ENCODE measurements around the gene ATP6V1C2.

The ATP6V1C2 gene, protein sequence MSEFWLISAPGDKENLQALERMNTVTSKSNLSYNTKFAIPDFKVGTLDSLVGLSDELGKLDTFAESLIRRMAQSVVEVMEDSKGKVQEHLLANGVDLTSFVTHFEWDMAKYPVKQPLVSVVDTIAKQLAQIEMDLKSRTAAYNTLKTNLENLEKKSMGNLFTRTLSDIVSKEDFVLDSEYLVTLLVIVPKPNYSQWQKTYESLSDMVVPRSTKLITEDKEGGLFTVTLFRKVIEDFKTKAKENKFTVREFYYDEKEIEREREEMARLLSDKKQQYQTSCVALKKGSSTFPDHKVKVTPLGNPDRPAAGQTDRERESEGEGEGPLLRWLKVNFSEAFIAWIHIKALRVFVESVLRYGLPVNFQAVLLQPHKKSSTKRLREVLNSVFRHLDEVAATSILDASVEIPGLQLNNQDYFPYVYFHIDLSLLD

GRCh38 chr2:10721396-10722251 is at the start of gene ATP6V1C2:
Gene ATP6V1C2, plus strand, starts transcription at chr2:10721630. Its CDS starts 1,220 bp downstream, at chr2:10722850.
- DNase-seq (ENCODE audit: low spot score) = peak; percentile 60

- no peak for DNase-seq (ENCODE audit: low spot score)
Observed at GRCh38 chr2:10675131-10675530, 46.3 kb upstream of the ATP6V1C2 start.

DNA sequence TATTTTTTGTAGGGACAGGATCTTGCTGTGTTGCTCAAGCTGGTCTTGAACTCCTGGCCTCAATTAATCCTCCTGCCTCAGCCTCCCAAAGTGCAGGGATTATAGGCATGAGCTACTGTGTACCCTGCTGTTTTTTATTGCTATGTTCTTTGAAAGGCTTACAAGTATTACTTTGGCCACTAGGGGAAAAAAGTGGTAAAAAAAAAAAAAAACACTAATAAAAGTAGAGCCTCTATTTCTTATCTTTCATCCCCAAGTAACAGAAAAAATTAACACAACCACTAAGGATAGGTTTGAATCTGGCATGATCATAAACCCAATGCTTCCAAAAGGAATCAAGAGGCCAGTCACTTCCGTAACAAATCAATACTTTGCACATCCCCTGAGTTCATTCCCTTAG is 43.2 kb upstream of the ATP6V1C2 start:
- DNase-seq (ENCODE audit: low spot score) = no peak

GRCh38 chr2:10680214-10680613 is 41.2 kb upstream of the ATP6V1C2 start:
- no peak for DNase-seq (ENCODE audit: low spot score)

- DNase-seq (ENCODE audit: low spot score) = no peak
Observed at GRCh38 chr2:10680957-10681356, 40.5 kb upstream of the ATP6V1C2 start.

GRCh38 chr2:10686176-10686730 is 35.2 kb upstream of the ATP6V1C2 start:
- DNase-seq (ENCODE audit: low spot score) = no peak

GRCh38 chr2:10688921-10689807 is 32.3 kb upstream of the ATP6V1C2 start:
- peak; percentile 22 for DNase-seq (ENCODE audit: low spot score)

DNA sequence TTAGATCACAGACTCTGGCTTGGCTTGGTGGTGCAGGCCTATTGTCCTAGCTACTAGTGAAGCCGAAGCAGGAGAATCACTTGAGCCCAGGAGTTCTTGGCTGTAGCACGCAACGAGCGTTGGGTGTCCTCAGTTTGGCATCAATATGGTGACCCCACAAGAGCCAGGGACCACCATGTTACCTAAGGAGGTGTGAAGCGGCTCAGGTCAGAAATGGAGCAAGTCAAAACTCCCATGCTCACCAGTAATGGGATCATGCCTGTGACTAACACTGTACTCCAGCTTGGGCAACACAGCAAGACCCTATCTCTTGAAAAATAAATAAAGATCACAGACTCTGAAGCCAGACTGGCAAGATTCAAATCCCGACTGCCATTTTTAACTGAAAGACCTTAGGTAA is 29.9 kb upstream of the ATP6V1C2 start:
- no peak for DNase-seq (ENCODE audit: low spot score)

DNA sequence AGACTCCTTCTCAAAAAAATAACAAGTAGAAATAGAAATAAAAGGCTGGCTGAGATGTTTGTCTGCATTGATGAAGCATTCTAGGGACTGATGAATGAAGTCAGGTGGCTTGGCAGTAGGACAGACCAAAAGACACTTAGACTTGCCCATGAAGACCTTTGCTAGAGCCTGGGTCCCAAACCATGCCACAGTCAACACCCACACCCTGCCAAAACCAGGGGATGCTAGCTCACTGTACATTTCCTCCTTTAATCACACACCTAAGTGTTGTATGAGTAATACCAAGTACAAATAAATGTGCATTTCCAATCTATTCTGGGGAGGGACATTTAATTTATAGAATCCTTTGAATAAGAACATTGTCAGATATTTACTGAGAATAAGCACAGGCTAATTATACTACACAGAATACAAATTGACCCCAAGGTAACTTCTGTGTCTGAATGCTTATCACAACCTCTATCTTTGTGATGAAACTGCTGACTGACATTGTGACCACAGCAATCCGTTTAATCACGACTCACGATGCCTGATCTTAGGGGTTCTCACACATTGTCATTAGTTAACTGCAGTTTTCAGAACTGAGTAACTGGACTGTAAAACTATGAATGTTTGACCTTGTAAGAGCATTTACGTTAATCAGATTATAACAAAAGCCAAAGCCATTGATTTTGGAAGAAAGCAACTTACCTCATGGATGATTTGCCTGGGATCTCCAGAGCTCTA is 21.2 kb upstream of the ATP6V1C2 start:
- no peak for DNase-seq (ENCODE audit: low spot score)

DNA sequence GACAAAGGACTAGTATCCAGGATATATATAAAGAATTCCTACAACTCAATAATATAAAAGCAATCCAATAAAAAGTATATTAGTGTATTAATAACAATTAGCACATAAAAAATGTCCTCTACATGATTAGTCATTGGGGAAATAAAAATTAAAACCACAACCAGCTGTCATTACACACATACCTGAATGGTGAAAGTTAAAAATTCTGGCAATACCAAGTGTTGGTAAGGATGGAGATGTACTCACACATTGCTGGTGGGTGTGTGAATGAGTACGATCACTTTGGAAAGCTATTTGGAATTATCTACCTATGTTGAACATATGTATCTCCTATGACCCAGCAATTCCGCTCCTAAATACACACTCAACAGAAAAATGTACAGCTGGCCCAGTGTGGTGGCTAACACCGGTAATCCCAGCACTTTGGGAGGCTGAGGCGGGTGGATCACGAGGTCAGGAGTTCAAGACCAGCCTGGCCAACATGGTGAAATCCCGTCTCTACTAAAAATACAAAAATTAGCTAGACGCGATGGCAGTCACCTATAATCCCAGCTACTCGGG is 17.3 kb upstream of the ATP6V1C2 start:
- DNase-seq (ENCODE audit: low spot score) = no peak

- no peak for DNase-seq (ENCODE audit: low spot score)
Observed at GRCh38 chr2:10706033-10706432, 15.4 kb upstream of the ATP6V1C2 start.

DNA sequence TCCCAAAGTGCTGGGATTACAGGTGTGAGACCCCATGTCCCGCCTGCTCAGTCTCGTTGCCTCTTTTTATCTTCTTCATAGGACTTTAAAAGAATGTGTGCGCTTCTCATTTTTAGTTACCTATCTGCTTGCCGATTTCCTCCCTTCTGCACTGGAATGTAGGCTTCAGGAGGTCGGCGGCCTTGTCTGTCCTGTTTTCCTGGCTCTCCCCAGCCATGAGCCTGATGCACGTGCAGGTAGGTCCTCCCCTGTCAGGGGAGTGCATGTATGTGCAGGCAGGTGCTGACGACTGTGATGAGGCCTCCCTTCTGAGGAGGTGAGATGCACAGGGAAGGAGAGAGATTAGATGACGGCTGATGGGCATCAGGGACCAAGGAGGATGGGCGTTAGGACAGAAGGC is 13.6 kb upstream of the ATP6V1C2 start:
- DNase-seq (ENCODE audit: low spot score) = no peak

- no peak for DNase-seq (ENCODE audit: low spot score)
Observed at GRCh38 chr2:10709290-10709939, 12.0 kb upstream of the ATP6V1C2 start.

DNA sequence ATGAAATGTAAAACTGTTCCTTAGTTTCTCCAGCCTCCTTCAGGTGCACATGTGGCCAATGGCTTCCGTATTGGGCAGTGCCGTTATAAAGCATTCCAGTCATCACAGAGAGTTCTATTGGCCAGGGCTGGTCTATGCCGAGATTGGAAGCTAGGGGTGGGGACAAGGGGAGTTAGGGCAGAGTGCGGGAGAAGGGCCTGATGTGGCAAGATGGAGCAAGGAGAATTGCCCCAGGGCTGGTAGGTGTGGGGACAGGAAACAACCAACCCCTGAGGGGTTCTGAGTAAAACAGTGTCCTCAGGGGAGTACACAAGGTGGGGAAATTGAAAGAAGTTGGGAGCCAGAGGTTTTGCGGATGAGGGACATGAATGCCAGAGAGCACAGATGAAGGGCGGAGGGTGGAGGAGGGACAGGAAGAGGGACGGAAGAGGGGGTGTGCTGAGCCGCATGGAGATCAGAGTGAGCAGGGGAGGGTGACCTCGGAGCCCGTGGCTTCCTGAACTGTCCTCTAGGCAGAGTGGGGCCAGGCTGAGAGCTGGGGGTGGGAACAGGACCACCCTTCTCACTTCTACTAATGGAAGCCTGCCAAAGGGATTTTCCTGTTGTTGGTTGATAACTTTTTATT is 9.1 kb upstream of the ATP6V1C2 start:
- DNase-seq (ENCODE audit: low spot score) = no peak

DNA sequence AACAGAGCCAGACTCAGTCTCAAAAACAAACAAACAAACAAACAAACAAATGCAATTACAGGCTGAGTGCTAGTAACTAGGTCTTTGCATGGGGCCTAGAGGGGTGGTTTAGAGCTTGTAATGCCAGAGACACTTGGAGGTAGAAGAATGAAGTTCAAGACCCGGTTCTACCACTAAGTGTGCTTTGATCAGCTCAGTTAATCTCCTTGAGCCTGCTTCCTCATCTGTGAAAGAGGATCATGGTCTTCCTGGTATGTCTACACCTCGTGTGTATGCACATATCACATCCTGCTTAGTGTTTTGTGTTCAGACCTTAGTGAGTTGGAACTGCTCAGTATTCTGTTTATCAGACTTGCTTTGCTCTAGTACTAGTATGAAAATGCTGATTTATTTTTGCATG is 4.8 kb upstream of the ATP6V1C2 start:
- no peak for DNase-seq (ENCODE audit: low spot score)

- DNase-seq (ENCODE audit: low spot score) = peak; percentile 74
Observed at GRCh38 chr2:10717628-10718027, 3.8 kb upstream of the ATP6V1C2 start.

- no peak for DNase-seq (ENCODE audit: low spot score)
Observed at GRCh38 chr2:10720306-10720705, 1.1 kb upstream of the ATP6V1C2 start.

- no peak for DNase-seq (ENCODE audit: low spot score)
Observed at GRCh38 chr2:10720947-10721395, 459 bp upstream of the ATP6V1C2 start.

GRCh38 chr2:10722252-10722825 is 909 bp downstream of the ATP6V1C2 start:
- DNase-seq (ENCODE audit: low spot score) = no peak

Measured in AG08396 (cell line).